Muscle of arm (tissue), 14 donors: ENCODE results near the gene MAP2K6. TPM values are rescaled to one million over a fixed set of nuclear protein-coding genes. Genes with fewer than 3 reads are reported as not detected.
A peak's percentile ranks its signal among the peaks of the same experiment; 100 is the strongest.

ENCODE experiments used
- DNase-seq: peaks from one replicate; pipeline ENCODE4 v3.0.0-alpha.2; 2013
- long read RNA-seq, 11 donors: transcript quantifications; one replicate each; lab custom pipeline, GENCODE V29; 2026
- polyA plus RNA-seq, 12 donors: library from polyadenylated mRNA; unstranded; fragments of 120-200 nt; gene quantifications; one replicate each; pipeline ENCODE4 v1.2.1, GENCODE V29; 2013; ENCODE audit not compliant: insufficient read length in 12 of 12

The MAP2K6 gene
- 10 to 100 TPM in 11 of 12 donors, not detected in 1; 12.8 to 31.5 (median 21.3) TPM for polyA plus RNA-seq
- long read RNA-seq, donor 1, full-length matches to known transcripts = 2 of 2 reads
- long read RNA-seq, donor 1, partial matches to known transcripts = 0 of 2 reads
- long read RNA-seq, donor 1, other reads (novel, unspliced or antisense) = 0 of 2 reads
- long read RNA-seq, donor 2, full-length matches to known transcripts = 4 of 4 reads
- long read RNA-seq, donor 2, partial matches to known transcripts = 0 of 4 reads
- long read RNA-seq, donor 2, other reads (novel, unspliced or antisense) = 0 of 4 reads
- long read RNA-seq, donor 3, partial matches to known transcripts = 0 of 1 reads
- long read RNA-seq, donor 3, other reads (novel, unspliced or antisense) = 0 of 1 reads
- long read RNA-seq, donor 4, full-length matches to known transcripts = 1 of 1 reads
- long read RNA-seq, donor 4, partial matches to known transcripts = 0 of 1 reads
- long read RNA-seq, donor 4, other reads (novel, unspliced or antisense) = 0 of 1 reads
- long read RNA-seq, donor 5, full-length matches to known transcripts = 4 of 4 reads
- long read RNA-seq, donor 5, partial matches to known transcripts = 0 of 4 reads
- long read RNA-seq, donor 5, other reads (novel, unspliced or antisense) = 0 of 4 reads
- long read RNA-seq, donor 6, full-length matches to known transcripts = 2 of 2 reads
- long read RNA-seq, donor 6, partial matches to known transcripts = 0 of 2 reads
- long read RNA-seq, donor 6, other reads (novel, unspliced or antisense) = 0 of 2 reads
- long read RNA-seq, donor 7, full-length matches to known transcripts = 1 of 1 reads
- long read RNA-seq, donor 7, partial matches to known transcripts = 0 of 1 reads
- long read RNA-seq, donor 7, other reads (novel, unspliced or antisense) = 0 of 1 reads
- long read RNA-seq, donor 8, full-length matches to known transcripts = 1 of 1 reads
- long read RNA-seq, donor 8, partial matches to known transcripts = 0 of 1 reads
- long read RNA-seq, donor 8, other reads (novel, unspliced or antisense) = 0 of 1 reads
- long read RNA-seq, donor 9, full-length matches to known transcripts = 1 of 1 reads
- long read RNA-seq, donor 9, partial matches to known transcripts = 0 of 1 reads
- long read RNA-seq, donor 9, other reads (novel, unspliced or antisense) = 0 of 1 reads
- long read RNA-seq, donor 10, full-length matches to known transcripts = 2 of 2 reads
- long read RNA-seq, donor 10, partial matches to known transcripts = 0 of 2 reads
- long read RNA-seq, donor 10, other reads (novel, unspliced or antisense) = 0 of 2 reads
- long read RNA-seq, donor 11, full-length matches to known transcripts = 2 of 2 reads
- long read RNA-seq, donor 11, partial matches to known transcripts = 0 of 2 reads
- long read RNA-seq, donor 11, other reads (novel, unspliced or antisense) = 0 of 2 reads

- DNase-seq = peak; percentile 87
Measured at GRCh38 chr17:69414408-69415274, at the start of gene MAP2K6. TSS of gene MAP2K6 (plus strand) at chr17:69414697. CDS start at chr17:69414985, 288 bp downstream.

DNA sequence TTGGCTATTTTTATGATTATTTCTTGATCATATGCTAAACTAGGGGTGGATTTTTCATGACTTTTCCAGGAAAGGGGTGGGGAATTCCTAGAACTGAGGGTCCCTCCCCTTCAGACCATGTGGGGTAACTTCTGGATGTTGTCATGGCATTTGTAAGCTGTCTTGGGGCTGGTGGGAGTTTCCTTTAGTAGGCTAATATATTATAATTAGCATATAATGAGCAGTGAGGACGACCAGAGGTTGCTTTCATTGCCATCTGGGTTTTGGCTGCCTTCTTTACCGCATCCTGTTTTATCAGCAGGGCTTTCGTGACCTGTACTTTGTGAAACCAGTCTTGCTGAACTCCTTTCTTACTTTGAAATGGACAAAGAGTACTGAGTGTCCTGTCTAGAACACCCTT is 47.2 kb upstream of the MAP2K6 start:
- DNase-seq = no peak

- DNase-seq = no peak
Measured at GRCh38 chr17:69373069-69373468, 41.4 kb upstream of the MAP2K6 start.

- no peak for DNase-seq
Measured at GRCh38 chr17:69375229-69375628, 39.3 kb upstream of the MAP2K6 start.

GRCh38 chr17:69388822-69389442 is 25.6 kb upstream of the MAP2K6 start:
- DNase-seq = peak; percentile 13

DNA sequence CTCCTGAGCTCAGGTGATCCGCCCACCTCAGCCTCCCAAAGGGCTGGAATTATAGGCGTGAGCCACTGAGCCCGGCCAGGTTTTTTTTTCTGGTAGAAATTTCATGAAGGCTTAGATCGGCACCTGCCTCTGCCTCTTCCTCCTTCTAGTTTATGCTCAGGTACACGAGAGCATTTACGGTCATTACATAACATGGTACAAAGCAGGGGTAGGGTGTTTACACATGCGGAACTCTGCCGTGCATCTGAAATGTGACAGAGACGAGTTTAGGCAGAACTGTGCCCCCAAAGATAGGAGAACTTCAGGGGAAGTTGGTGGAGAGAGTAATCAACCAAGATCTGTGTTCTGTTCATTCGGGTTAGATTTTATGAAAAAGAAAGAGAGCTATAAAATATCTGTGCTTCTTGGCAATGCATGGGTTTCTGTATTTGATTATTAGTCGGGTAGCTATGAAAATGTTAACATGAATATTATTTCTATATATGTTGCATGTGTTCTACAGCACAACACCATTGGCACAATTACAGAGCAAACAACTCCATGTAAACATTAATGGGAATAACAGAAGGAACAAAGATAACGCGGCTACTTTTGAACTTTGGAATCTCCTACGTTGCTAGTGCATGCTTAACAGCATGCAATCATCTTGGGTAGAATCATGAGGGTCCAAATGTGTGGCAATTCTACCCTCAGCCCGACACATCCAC is 23.5 kb upstream of the MAP2K6 start:
- DNase-seq = no peak

DNA sequence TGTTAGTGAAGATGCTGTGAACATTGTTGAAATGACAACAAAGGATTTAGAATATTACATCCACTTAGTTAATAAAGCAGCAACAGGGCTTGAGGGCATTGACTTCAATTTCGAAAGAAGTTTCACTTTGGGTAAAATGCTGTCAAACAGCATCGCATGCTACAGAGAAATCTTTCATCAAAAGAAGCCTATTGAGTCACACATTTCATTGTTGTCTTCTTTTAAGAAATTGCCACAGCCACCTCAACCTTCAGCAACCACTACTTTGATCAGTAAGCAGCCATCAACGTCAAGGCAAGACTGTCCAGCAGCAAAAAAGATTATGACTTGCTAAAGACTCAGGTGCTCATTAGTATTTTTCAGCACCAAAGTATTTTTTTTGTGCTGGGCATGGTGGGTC is 13.2 kb upstream of the MAP2K6 start:
- DNase-seq = no peak

DNA sequence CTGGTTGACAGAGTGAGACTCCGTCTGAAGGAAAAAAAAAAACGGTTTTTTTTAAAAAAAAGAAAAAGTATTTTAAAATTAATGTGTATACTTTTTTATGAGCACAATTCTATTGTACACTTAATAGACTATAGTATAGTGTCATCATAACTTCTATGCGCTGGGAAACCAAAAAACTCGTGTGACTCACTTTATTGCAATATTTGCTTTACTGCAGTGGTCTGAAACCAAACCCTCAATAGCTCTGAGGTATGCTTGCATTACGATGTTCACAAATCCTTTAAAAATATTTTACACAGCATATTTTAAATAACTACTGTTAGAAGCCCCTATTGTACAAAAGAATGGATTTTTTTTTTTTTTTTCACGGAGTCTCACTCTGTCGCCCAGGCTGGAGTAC is 12.4 kb upstream of the MAP2K6 start:
- DNase-seq = no peak

GRCh38 chr17:69404399-69404798 is 10.1 kb upstream of the MAP2K6 start:
- DNase-seq = no peak

GRCh38 chr17:69405096-69405495 is 9.4 kb upstream of the MAP2K6 start:
- DNase-seq = no peak

DNA sequence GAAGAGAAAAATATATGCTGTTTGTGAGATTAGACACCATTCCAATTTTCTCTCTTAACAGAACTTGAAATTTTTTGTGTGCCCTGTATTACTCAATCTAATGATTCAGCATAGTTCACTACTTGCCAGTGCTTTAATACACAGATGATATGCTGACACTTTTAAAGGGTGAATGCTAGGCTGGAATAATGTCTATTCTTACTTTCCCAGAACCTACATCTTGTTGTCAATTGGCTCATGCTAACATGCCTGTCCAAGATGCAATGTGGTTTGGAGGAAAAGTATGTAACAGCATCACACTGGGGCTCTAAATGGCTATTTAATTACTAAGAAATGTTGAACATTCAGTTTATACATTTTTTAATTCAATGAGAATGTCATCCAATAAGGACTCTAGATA is 7.6 kb upstream of the MAP2K6 start:
- DNase-seq = no peak

GRCh38 chr17:69407759-69408158 is 6.7 kb upstream of the MAP2K6 start:
- DNase-seq = no peak

GRCh38 chr17:69410671-69411070 is 3.8 kb upstream of the MAP2K6 start:
- DNase-seq = no peak

DNA sequence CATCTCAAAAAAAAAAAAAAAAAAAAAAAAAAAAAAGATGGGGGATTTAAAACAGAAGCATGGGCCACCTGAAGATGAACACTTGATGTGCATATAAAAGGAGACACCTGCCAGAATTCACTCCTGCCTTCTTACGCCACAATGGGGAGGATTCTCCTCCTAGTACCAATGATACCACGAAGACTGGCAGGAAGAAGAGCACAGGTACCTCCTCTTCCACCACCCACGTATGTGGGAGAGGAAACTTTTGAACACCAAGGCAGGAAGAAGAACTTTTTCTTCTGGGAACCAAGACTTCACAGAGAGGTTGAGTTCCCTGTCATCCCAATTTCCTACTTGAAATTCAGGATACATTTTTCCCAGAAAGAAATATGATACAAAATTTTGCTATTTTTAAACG is 2.7 kb upstream of the MAP2K6 start:
- no peak for DNase-seq

DNA sequence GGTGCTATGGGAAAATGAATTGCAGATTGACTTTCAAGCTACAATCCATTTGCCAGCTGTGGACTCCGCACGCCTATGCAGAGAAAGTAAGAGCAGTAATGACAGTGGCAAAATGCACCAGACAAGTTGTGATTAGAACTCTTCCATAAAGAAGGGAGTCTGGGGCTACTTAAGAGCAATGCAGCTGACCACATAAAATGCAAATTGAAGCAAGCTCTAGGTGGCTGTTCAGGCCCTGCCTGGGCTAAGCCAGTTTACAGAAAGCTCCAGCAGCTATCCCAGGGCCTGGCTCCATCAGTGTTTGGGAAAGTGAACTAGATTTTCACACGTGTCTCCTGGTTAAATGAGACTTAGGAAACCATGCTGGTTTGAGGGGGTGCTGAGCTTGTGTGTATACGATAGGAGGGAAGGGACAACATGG is 2.2 kb upstream of the MAP2K6 start:
- no peak for DNase-seq

DNA sequence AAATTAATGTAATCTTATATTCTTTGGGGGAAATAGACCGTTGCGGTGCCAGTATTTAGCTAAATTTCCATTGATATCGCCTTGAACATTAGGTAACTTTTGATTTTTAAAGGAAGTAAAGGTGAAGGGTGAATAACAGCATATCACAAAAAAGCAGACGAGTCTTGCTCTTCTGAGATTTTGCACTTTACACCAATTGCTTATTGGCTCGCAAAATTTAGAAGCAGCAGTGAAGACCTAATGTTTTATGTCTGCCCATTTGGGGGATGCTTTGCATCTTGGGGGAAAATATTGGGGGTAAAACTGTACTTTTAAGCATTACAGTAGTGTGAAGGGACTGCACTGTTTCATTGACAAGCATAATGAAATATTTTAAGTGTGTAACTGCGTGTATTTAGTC is 934 bp downstream of the MAP2K6 start:
- no peak for DNase-seq

GRCh38 chr17:69417545-69418483 is 3.3 kb downstream of the MAP2K6 start:
- no peak for DNase-seq

DNA sequence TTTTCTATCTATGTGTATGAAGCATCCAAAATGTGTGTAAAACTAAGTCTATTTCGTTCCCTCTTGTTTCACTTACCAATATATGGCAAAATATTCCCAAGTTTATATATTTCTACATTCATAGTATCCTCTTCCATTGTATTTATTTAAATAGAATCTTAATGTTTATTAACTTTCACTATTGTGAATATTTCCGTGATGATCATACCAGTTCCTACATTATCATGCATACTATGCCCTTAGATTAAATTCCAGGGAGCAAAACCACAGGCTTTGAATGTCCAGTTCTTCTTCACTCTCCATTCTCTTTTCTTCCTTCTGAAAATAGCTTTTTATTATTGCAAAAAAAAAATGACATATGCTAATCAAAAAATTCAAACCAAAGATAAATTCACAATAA is 4.0 kb downstream of the MAP2K6 start:
- no peak for DNase-seq
